H1 (cell line): ENCODE measurements around the gene NDFIP2.

Experiments used
- CTCF ChIP-seq, 3 experiments: IDR thresholded peaks; 1 replicate in 2 of 3; 2 replicates in 1 of 3; pipeline versions ENCODE4 v1.5.1 to v1.6.1; 2011; ENCODE audit warnings: low read length in 3 of 3, mild to moderate bottlenecking in 3 of 3, inconsistent platforms in 2 of 3, low read depth in 1 of 3, moderate library complexity in 1 of 3; ENCODE audit not compliant: insufficient read depth in 1 of 3; ENCODE audit errors: control extremely low read depth in 1 of 3
- EP300 ChIP-seq, 2 experiments: IDR thresholded peaks; 1 replicate in 1 of 2; 2 replicates in 1 of 2; pipeline ENCODE4 v1.6.1; 2011 to 2012; ENCODE audit warnings: low read depth in 2 of 2, low read length in 2 of 2, mild to moderate bottlenecking in 2 of 2, borderline replicate concordance in 1 of 2, inconsistent platforms in 1 of 2, moderate library complexity in 1 of 2
- EZH2 ChIP-seq: fragments of 200-600 bp; sonication (generic); IDR thresholded peaks from 2 replicates; pipeline ENCODE4 v1.7.1; 2012; ENCODE audit warnings: low read depth, mild to moderate bottlenecking, moderate library complexity, low read length, inconsistent platforms; ENCODE audit not compliant: severe bottlenecking
- GABPA ChIP-seq: IDR thresholded peaks from 2 replicates; pipeline ENCODE4 v1.6.1; 2011; ENCODE audit warnings: mild to moderate bottlenecking, low read length, moderate library complexity, borderline replicate concordance; ENCODE audit not compliant: insufficient read depth
- MAX ChIP-seq: IDR thresholded peaks from 2 replicates; pipeline ENCODE4 v1.6.1; 2012; ENCODE audit warnings: inconsistent platforms
- POLR2A ChIP-seq, 2 experiments: IDR thresholded peaks; 1 replicate in 1 of 2; 2 replicates in 1 of 2; pipeline ENCODE4 v1.6.1; 2011; ENCODE audit warnings: low read depth in 2 of 2, low read length in 2 of 2, mild to moderate bottlenecking in 2 of 2; ENCODE audit errors: control extremely low read depth in 1 of 2
- RAD21 ChIP-seq, 2 experiments: IDR thresholded peaks in 1 of 2; conservative IDR thresholded peaks in 1 of 2; 2 replicates each; pipeline ENCODE4 v1.6.1; 2011; ENCODE audit warnings: low read depth in 2 of 2, low read length in 2 of 2, improper control_type of control experiment in 1 of 2, inconsistent platforms in 1 of 2, mild to moderate bottlenecking in 1 of 2, moderate library complexity in 1 of 2
- RNF2 ChIP-seq: fragments of 200-900, 300-1000 bp; sonication (generic); IDR thresholded peaks from 2 replicates; pipeline ENCODE4 v1.7.1; 2016; ENCODE audit warnings: borderline replicate concordance, low read depth, mild to moderate bottlenecking, antibody characterized with exemption, low read length; ENCODE audit not compliant: poor library complexity, severe bottlenecking; ENCODE audit errors: missing control alignments
- SP2 ChIP-seq: IDR thresholded peaks from 2 replicates; pipeline ENCODE4 v1.6.1; 2012; ENCODE audit warnings: mild to moderate bottlenecking, low read length, inconsistent platforms

DNA sequence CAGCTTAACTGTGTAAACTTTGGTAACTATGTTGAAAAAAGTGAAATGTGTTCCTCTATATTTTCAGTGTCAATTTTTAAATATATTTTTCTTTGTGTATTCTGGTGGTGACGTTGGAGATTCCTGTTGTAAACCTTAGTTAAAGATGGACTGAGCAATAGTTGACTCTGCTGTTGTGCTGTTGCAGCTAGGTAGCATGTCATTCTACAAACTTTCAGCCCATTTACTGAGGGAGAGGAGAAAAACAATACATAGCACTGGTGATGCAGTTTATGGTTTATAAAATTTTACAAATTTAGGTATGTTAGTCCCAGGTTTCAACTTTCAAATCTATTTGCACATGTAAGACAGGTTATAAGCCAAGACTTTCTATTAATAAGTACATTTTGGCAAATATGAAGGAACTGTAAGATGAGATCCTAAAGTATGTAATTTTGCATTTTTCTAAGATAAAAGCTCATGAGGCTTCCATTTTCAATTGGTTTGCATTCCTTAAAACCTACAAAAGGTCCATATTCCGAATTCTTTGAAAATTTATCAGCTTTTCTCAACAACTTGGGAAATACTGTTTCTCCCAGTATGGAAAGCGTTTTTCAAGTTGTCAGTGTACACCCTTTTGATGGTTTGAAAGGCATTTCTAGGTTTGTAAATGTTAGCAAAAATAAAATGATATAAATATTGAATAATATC, 1.5 kb downstream of the NDFIP2 start:
- TF ChIP-seq EP300 (IDR thresholded peaks at IDR 0.05; ENCODE audit: borderline replicate concordance in 1 of 2, low read depth in 2 of 2, low read length in 2 of 2) (no peak), SP2 (no peak), CTCF (IDR thresholded peaks at IDR 0.05; ENCODE audit: control extremely low read depth in 1 of 3, insufficient read depth in 1 of 3, low read depth in 1 of 3, low read length in 3 of 3) (no peak), RNF2 (no peak), MAX (no peak), GABPA (no peak), RAD21 (IDR thresholded peaks at IDR 0.05 in 1 of 2, conservative IDR thresholded peaks at IDR 0.05 in 1 of 2; ENCODE audit: low read depth in 2 of 2, low read length in 2 of 2) (no peak), POLR2A (IDR thresholded peaks at IDR 0.05; ENCODE audit: control extremely low read depth in 1 of 2, low read depth in 2 of 2, low read length in 2 of 2) (no peak), EZH2 (no peak)
